ENCODE results near the gene RABGEF1.

- TF ChIP-seq TARDBP (IDR thresholded peaks at IDR 0.05) (no peak), BHLHE40 (IDR thresholded peaks at IDR 0.05; ENCODE audit: borderline replicate concordance) (no peak), FOXM1 (IDR thresholded peaks at IDR 0.05; ENCODE audit: borderline replicate concordance) (no peak), NFRKB (IDR thresholded peaks at IDR 0.05) (no peak), SP1 (IDR thresholded peaks at IDR 0.05) (no peak), ARNT (IDR thresholded peaks at IDR 0.05) (no peak), FOXA1 (IDR thresholded peaks at IDR 0.05) (no peak), ELF4 (IDR thresholded peaks at IDR 0.05) (no peak), ZNF384 (IDR thresholded peaks at IDR 0.05) (no peak)
These were observed 14.7 kb upstream of the RABGEF1 start for GRCh38 chr7:66725843-66726242.

Data from HEK293T (cell line).